GM13977 (cell line): ENCODE results near the gene TARBP2.
"Not testable (repeated sequence)": the region's sequence is repeated elsewhere in the genome, so short reads cannot be mapped to it uniquely, and the experiment has no call there.

Source experiments
- DNase-seq: peaks from one replicate; pipeline ENCODE4 v3.0.0; 2012; ENCODE audit warnings: low spot score
- in situ Hi-C: fragments of 300-500 bp; cut with MboI; formaldehyde crosslinking; loops from one replicate; pipeline ENCODE4 v1.12.0; 2022; ENCODE audit warnings: low sequenced_read_pairs, low pct_unique_long_range_greater_than_20kb, mixed read lengths, inconsistent platforms; ENCODE audit not compliant: unreplicated experiment
- TF ChIP-seq, protein P1 (sequence below): IDR thresholded peaks from 2 replicates; pipeline ENCODE4 v1.5.1; 2012; ENCODE audit warnings: mild to moderate bottlenecking, control low read depth; ENCODE audit not compliant: insufficient read depth; ENCODE audit errors: extremely low read depth, missing control alignments

The TARBP2 gene

DNA sequence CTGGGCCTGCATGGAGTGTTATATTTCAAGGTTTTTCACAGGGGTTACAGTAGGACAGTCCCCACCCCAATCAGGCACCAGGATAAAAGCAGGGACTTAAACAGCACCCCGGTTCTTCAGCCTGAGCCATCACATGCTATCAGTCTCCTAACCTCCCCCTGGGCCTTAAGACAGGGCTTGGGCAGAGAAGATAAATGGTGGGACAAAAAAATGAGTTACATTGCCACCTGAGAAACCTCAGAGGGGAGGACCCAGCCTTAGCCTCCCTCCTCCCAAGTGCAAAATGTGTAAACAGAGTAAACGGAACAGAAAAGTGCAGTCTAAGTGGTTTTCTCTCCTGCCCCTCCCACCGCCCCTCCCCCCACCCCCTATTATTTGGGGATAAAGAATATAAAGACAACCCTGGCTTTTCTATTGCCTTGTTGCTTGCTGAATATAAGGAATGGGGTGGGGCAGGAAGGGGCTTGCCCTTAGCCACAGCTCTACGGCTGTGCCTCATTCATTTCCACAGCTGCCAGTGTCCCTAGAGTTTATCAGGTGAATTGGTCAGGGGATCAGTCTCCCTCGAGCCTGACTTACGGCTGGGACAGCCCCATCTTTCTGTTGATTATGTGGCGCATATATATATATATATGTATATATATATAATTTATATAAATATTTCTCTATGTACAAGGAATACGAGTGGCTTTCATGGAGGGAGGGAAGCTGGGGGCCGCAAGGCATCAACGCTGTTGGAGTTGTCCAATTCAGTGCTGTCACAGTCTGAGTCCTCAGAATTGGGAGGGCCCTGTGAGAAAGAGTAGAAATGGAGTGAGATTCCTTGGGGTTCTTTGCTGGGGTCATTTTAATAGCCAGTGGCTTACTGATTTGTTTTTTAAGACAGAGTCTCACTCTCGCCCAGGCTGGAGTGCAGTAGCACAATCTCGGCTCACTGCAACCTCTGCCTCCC is 20.3 kb upstream of the TARBP2 start:
- DNase-seq, result no peak
- in situ Hi-C loops, result no loop called here
- TF ChIP-seq, protein P1, sequence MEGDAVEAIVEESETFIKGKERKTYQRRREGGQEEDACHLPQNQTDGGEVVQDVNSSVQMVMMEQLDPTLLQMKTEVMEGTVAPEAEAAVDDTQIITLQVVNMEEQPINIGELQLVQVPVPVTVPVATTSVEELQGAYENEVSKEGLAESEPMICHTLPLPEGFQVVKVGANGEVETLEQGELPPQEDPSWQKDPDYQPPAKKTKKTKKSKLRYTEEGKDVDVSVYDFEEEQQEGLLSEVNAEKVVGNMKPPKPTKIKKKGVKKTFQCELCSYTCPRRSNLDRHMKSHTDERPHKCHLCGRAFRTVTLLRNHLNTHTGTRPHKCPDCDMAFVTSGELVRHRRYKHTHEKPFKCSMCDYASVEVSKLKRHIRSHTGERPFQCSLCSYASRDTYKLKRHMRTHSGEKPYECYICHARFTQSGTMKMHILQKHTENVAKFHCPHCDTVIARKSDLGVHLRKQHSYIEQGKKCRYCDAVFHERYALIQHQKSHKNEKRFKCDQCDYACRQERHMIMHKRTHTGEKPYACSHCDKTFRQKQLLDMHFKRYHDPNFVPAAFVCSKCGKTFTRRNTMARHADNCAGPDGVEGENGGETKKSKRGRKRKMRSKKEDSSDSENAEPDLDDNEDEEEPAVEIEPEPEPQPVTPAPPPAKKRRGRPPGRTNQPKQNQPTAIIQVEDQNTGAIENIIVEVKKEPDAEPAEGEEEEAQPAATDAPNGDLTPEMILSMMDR, result no peak

DNA sequence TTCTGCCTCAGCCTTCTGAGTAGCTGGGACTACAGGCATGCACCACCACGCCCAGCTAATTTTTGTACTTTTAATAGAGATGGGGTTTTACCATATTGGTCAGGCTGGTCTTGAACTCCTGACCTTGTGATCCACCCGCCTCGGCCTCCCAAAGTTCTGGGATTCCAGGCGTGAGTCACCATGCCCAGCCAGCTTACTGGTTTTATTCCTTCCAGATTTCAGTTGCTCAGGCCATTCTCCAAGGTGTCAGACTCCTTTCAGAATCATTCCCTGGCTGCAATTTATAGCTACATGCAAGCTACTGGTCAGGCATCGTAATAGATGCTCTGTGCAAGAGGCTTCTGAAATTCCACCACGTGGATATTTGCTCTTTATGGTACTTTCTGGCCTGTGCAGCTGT is 19.6 kb upstream of the TARBP2 start:
- DNase-seq, in situ Hi-C loops: not testable (repeated sequence)

DNA sequence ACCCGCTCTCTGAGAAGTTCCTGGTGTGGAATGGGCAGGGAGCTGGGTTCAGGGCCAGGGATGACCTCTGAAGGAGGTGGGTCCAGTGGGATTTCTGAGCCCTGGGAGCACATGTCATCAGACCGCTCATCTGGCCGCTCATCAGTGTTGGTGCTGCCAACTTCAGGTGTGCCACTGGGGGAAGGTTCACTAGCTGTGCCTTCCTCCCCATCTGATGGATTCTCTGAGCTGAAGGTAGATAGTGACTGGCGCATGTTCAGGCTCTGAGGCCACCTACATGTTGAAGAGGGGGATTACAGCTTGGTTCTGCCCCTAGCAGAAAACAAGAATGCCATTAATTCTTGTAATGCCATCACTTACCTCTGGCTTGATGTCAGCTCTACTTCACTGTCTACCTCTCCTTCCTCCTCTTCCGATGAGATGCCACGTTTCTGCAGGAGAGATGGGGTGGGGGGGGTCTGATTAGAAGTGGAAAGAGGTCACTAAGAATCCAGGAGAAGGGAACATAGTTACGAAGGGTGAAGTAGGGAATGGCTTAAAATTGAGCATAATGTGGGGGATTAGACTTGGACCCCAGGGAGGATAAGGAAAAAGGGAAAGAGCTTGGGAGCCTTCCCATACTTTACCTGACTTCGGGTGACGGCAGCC is 19.0 kb upstream of the TARBP2 start:
- TF ChIP-seq, protein P1, result no peak
- no peak for DNase-seq
- in situ Hi-C loops, result no loop called here

DNA sequence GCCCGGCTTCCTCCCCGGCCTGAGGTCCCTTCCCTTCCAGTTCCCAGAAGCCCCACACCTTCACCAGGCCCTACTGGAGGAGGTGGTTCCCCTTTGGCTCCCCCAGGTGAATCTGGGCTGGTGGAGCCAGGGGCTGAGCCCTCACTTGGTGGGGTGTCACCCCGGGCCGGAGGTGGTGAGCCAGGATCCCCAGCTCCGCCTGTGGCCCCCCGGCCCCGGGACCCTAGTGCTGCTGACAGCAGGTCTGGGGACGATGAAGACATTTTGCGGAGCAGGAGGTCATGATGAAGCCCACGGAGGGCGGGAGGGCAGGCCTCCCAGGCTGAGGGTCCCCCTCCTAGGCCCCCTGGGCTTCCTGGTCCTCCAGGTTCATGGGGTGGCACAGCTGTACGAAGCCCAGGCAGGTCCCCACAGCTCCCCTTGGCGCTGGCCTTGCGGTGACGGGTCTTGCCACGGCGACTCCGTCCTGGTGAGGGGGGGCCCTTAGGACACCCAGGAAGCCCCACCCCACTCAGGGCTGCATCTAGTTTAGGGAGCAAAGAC is 18.4 kb upstream of the TARBP2 start:
- TF ChIP-seq, protein P1, result no peak
- no peak for DNase-seq
- in situ Hi-C loops, result no loop called here

DNA sequence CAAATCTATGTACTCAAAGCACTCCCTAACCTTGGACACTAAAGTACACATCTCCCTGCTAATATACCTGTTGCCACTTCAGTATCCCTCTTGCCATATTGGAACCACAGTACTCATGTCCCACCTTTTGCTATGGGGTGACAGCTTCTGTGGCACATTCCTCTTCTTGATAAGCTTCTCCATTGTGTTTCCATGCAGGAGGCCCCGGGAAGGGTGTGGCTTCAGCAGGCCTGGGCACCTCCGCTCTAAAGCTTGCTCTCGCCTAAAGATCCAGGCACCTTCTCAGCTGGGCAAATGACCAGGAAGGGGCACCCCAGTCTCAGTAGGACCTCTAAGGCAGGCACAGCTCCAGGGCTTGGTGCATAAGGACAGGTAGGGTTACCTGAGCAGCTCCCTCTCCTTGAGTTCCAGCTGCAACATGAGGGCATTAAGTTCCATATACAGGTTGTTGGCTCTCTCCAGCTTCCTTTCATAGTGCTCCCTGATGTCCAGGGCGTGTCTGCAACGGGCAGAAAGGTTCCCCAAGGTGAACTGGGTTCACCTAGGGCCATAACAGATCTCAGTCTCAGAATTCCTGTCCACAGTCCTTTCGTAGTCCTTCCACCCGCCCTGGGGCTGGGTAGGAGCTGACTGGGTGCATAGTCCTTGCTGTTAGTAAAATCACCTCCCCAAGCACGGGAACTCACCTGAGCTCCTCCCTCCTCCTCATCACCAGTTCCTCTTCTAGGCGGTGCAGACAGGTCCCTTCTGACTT is 17.7 kb upstream of the TARBP2 start:
- no peak for DNase-seq
- in situ Hi-C loops, result no loop called here
- TF ChIP-seq, protein P1, result no peak

DNA sequence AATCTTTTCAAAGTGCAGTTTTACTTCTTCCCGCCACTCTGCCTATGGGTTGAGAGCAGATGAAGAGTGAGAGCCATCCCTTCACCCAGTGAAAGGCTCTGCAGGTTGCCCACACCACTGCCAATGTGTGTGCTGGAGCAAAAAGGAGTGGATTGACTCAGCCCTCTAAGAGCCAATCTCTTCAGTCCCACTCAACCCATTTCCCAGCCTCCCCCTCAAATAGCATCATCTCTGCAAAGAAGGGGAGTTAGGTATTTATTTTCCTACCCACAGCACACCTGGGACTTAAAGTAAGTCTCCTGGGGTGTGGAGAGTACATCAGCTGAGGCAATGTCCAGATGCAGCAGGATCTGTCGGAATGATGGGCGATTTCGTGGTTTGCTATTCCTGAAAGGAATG is 17.1 kb upstream of the TARBP2 start:
- TF ChIP-seq, protein P1, result no peak
- in situ Hi-C loops, result no loop called here

More for the DNA sequence above, 17.1 kb upstream of the TARBP2 start:
- DNase-seq, result no peak
